Colon (tissue), 2 donors: ENCODE results near the gene PARD3B.

Experiments
- FAIRE-seq: peaks from 2 replicates; lab custom pipeline; 2012; peaks lifted over from hg19 to GRCh38; lab: Jason Lieb, UNC
- donor health status: control.
- donor health status: control.

The PARD3B gene

DNA sequence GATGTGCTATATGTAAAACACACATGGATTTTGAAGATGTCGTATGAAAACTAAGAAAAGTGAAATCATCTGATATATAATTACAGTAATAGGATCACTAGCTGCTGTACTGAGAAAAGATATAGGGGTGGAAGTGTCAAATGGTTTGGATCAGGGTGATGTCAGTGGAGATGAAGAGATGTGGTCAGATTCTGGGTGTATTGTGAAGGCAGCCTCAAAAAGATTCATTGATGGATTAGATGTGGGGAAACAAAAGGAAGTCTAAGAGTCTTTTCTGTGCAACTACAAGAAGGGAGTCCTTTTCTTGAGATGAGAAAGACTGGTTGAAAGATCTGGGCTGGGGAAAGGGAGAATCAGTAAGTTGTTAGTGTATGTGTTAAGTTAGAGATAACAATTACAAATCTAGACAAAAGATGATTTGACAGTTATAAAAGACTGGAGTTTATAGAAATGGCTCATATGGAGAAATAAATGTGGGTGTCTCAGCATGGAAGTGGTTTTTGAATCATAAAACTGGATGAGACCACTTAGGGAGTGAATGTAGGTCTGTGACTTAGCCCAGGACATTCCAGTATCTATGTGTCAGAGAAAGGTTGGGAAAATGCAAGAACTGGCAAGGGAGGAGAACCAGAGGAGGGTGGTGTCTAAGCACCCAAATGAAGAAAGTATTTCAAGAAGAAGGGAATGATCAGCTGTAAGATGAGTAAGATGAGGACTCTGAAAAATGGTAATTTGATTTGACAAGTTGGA, 347.4 kb downstream of the PARD3B start:
- FAIRE-seq: no peak

- no peak for FAIRE-seq
Observed at GRCh38 chr2:204896146-204896545, 350.9 kb downstream of the PARD3B start.

GRCh38 chr2:204897561-204897960, 352.3 kb downstream of the PARD3B start:
- no peak for FAIRE-seq

DNA sequence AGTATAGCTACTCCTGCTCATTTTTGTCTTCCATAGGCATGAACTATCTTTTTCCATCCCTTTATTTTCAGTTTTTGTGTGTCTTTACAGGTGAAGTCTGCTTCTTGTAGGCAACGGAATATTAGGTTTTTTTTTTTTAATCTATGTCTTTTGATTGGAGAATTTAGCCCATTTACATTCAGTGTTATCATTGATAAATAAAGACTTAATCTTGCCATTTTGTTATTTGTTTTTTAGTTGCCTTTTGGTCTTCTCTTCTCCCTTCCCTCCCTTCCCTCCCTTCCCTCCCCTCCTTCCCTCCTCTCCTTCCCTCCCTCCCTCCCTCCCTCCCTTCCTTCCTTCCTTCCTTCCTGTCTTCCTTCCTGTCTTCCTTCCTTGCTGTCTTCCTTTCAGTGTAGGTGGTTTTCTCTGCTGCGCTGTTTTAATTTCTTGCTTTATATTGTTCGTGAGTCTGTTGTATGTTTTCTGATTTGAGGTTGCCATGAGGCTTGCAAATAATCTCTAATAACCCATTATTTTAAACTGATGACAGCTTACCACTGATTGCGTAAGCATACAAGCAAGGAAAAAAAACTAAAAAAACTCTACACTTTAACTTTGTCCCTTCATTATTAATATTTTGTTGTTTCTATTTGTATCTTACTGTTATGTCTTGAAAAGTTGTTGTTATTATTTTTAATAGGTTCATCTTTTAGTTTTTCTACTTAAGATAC, 353.8 kb downstream of the PARD3B start:
- no peak for FAIRE-seq

DNA sequence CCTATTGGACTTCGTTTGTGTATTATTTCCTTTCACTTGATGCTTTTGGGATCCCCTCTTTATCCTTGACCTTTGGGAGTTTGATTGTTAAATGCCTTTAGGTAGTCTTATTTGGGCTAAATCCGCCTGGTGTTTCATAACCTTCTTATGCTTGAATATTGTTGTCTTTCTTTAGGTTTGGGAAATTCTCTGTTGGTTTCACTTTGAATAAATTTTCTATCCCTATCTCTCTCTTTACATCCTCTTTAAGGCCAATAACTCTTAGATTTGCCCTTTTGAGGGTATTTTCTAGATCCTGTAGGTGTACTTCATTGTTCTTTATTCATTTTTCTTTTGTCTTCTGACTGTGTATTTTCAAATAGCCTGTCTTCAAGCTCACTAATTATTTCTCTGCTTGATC, 354.7 kb downstream of the PARD3B start:
- no peak for FAIRE-seq

GRCh38 chr2:204900487-204900886, 355.2 kb downstream of the PARD3B start:
- FAIRE-seq: no peak

GRCh38 chr2:204900910-204901309, 355.6 kb downstream of the PARD3B start:
- no peak for FAIRE-seq

GRCh38 chr2:204901591-204901990, 356.3 kb downstream of the PARD3B start:
- FAIRE-seq: no peak

DNA sequence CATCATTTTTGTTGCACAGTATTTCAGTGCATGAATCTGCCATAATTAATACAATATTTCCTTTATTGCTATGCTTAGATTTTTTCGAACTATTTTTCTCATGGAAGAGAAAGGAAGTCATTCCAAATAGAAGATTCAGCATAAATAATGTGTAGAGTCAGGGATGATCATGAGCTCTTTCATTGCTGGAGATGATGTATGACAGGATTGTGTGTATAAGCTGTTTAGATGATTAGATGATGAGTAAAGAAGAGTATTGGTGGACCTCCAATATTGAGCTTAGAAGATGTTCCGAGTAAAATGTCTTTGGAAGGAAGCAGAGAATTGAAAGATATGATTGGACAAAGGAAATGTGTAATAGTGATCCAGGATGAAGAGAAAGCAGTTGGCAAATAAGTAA, 364.5 kb downstream of the PARD3B start:
- no peak for FAIRE-seq

DNA sequence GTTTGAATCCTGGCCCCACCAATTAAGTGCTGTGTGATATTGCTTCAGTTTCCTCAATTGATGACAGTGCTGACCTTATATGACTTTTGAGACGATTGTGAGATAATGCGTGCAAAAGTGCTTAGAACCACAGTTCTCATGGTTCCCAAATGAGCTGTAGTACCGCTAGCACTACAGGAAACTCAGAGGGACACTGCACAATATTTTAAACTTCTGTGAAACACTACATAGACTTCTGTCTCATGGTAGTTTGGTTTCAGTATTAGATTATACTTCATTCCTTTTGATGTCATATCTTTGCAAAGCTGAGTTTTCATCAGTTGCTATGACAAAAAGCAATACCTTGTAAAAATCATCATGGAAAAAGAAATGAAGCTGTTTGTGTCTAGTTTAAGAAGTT, 368.0 kb downstream of the PARD3B start:
- no peak for FAIRE-seq

GRCh38 chr2:204913854-204914464, 368.7 kb downstream of the PARD3B start:
- FAIRE-seq: no peak

GRCh38 chr2:204914708-204915107, 369.4 kb downstream of the PARD3B start:
- no peak for FAIRE-seq

GRCh38 chr2:204917089-204917701, 371.9 kb downstream of the PARD3B start:
- no peak for FAIRE-seq

- FAIRE-seq: no peak
Observed at GRCh38 chr2:204920776-204921175, 375.5 kb downstream of the PARD3B start.

GRCh38 chr2:204923957-204924356, 378.7 kb downstream of the PARD3B start:
- FAIRE-seq: no peak

DNA sequence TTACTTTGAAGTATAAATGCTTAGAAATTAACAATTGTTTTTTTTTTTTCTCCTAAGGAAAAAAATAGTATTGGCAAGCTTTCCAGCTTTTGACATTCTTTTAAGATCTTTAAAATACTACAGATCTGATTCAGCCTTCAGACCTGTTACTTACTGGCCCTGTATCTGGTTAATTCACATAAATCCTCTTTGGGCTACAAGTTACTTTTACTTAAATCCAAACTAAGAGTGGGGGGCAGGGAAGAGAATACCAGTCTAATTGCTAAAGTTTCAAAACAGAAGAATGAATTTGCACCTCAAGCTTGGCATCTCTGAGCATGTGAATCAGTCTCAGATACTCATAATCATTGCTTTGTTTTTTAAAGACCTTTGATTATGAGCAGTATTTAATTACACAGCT, 386.3 kb downstream of the PARD3B start:
- FAIRE-seq: no peak

- FAIRE-seq: no peak
Observed at GRCh38 chr2:204933735-204934374, 388.6 kb downstream of the PARD3B start.

DNA sequence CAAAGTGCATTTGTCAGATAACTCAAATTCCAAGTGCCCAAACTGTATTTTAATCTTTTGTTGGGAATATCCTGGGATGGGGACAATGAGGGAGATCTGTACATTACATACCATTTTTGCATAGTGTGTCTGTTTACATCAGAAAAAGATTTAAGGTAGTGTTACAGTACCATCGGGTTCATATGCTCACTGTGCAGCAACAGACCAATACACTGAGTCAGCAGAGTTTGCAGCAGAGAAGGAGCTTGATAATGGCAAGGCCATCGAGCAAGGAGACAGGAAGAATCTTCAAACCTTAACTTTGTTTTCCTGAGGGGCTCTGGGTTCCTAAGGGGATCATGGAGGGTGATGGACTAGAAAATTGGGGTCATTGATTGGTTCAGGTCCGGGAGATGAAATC, 399.7 kb downstream of the PARD3B start:
- FAIRE-seq: no peak

DNA sequence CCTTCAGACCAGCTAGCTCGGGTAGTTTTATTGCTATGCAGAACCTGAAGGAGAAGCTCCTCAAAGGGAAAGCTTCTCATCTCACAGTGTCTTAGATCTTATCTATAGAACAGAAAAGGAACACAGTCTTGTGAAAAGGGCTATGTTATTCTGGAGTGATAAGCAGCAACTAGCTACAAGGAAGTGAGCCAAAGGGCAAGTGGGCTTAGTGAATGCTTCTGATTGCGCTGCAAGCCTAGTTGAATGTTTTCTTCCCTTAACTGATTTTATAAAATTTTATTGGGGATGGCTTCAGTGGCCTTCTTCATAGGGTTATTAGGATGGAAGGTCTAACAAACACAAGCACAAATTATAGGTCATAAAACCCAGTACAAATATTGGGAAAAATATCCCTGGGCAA, 400.1 kb downstream of the PARD3B start:
- FAIRE-seq: no peak

- no peak for FAIRE-seq
Observed at GRCh38 chr2:204946892-204947291, 401.6 kb downstream of the PARD3B start.

DNA sequence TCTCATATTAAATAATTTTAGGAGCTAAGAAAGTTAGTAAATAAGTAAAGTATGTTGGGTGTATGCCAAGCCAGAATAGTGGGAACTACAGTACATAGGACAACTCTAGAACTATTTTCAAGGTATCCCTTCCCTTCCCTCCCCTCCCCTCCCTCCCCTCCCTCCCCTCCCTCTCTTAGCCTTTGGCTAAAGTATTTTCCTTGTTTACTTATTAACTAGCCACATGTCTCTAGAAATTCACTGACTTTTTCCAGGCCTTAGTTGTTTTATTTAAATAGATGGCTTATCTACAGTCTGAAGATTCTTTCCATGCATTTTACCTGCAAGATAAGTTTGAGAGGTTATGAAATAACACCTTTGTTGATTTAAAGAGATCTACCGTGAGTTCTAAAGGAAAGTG, 402.1 kb downstream of the PARD3B start:
- FAIRE-seq: no peak

DNA sequence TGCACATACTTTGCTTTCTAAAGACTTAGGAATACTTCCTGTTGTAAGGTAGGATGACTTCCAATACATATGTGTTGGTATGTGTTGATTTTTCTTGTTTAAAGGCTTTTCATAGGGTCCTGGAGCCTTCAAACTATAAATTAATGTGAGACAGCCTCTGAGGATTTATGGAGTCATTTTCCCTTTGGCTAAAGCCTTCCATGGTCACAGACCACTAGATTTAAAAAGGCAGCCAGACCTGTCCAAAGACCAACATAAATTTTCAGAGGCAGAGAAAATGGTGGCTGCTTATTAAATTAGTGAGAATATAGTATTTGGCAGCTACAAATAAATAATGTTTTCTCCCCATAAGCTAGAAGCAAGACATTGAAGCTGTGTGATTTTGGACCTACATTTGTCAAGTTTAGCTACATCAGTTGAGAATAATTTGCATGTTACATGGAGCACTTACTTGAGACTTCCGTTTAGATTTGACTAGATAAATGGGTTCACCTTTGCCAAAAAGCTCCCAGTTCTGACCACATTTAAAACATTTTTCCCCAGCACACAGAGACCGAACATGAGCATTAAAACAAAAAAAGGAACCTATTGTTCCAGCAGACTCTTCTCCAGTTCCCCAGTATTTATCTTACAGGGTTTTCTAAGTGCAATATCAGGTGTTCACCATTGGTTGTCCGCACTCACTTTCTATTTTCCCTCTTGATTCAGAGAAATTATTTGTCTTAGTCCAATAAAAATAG, 402.9 kb downstream of the PARD3B start:
- no peak for FAIRE-seq
